Muscle of arm (tissue), 12 donors: ENCODE data around the gene FBXO42. TPM values are rescaled to one million over a fixed set of nuclear protein-coding genes. Genes with fewer than 3 reads are reported as not detected.
"Not testable (repeated sequence)": the region's sequence is repeated elsewhere in the genome, so short reads cannot be mapped to it uniquely, and the experiment has no call there.

Source experiments
- DNase-seq: peaks from one replicate; pipeline ENCODE4 v3.0.0-alpha.2; 2013
- polyA plus RNA-seq, 12 donors: library from polyadenylated mRNA; unstranded; fragments of 120-200 nt; gene quantifications; one replicate each; pipeline ENCODE4 v1.2.1, GENCODE V29; 2013; ENCODE audit not compliant: insufficient read length in 12 of 12

The FBXO42 gene
- polyA plus RNA-seq, 12 donors, result 13.9 to 18.9 (median 16.8) TPM; not detected in 1

DNA sequence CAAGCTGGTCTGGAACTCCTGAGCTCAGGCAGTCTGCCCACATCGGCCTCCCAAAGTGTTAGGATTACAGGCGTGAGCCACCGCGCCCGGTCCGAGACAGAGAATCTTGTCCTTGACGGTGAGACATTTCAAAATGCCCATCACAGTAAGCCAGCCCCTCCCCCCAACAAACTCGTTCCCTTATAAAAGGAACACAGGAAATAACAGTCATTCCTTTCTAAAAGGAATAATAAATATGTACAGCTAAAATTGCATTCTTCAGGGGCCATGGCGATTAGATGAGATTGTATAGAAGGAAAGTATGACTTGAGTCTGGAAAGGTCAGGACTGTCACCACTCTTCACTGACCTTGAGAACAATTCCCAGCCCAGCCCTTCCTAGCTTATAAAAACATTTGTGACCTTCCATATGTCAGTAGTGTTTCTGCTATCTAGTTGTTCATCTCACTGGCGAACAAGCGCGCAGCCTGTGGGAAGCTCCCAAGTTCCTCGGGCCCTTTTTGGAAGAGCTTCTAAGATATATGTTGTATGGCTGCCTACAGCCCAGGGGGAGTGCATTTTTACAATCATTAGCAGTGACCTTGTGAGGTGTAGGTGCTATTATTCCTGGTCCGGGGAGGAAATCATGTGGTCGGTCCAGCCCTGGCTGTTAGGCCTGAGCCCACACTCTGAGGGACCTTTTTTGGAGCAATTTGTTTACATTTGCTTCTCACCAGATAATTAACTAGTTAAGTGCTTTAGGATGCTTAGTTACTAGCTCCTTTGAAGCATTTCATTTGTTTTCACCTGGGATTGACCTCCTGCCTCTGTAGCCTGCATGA is 23.5 kb upstream of the FBXO42 start:
- no peak for DNase-seq

GRCh38 chr1:16374266-16374665 is 22.0 kb upstream of the FBXO42 start:
- no peak for DNase-seq

- DNase-seq, result no peak
Measured at GRCh38 chr1:16372535-16373285, 20.4 kb upstream of the FBXO42 start.

DNA sequence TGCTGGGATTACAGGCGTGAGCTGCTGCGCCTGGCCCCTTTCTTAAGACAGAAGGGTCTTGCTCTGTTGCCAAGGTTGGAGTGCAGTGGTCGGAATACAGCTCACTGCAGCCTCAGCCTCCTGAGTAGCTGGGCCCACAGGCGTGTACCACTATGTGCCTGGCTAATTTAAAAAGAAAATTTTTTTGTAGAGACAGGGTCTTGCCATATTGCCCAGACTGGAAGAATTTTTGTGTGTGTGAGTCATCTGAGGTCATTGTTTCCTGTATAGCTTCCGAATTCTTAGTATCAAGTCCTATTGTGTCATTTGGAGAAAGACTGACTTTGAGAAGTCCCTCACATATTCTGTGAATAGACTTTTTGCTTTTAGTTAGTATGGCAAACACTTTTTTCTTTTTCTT is 19.4 kb upstream of the FBXO42 start:
- no peak for DNase-seq

- no peak for DNase-seq
Measured at GRCh38 chr1:16369821-16370220, 17.5 kb upstream of the FBXO42 start.

DNA sequence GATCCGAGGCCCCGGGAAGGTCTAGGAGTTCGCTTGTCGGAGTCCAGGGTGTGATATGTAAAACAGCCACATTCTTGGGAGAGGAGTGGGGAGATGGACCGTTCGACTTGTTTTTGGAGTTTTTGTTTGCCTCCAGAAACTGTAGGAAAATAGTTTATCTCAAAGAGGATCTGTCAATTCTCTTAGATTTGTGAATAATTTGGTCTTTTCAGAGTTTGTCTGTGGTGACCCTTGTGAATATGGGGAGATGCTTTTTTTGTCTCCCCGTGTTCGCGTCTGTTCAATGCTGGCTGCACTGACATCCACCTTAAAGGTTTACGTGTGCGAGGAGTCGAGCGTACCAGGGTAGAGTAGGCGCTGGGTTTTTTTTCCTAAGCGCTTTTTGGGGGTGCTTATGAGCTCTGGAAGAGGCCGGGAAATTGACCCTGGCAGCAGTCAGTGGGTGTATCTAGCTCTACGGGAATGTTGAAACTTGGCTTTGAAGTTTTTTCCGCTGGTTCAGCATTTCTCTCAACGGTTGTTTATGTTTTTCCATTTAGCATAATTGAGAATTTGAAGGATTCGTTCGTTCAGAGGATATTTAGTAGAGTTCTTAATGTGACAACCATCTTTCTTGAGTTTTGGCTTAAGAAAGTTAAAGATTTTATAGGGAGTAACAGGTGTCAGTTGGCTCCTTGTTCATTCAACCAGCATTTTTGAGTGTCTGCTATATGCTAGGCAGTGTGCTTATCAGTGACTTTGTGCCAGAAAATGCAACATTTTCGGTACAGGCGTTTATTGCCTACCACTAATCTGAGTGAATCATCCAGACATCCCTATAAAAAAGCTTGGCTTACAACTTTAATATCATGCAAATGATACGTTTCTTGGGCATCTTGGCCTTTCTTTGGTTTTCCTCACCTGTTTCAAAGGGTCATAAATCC is 15.9 kb upstream of the FBXO42 start:
- peak; percentile 42 for DNase-seq

DNA sequence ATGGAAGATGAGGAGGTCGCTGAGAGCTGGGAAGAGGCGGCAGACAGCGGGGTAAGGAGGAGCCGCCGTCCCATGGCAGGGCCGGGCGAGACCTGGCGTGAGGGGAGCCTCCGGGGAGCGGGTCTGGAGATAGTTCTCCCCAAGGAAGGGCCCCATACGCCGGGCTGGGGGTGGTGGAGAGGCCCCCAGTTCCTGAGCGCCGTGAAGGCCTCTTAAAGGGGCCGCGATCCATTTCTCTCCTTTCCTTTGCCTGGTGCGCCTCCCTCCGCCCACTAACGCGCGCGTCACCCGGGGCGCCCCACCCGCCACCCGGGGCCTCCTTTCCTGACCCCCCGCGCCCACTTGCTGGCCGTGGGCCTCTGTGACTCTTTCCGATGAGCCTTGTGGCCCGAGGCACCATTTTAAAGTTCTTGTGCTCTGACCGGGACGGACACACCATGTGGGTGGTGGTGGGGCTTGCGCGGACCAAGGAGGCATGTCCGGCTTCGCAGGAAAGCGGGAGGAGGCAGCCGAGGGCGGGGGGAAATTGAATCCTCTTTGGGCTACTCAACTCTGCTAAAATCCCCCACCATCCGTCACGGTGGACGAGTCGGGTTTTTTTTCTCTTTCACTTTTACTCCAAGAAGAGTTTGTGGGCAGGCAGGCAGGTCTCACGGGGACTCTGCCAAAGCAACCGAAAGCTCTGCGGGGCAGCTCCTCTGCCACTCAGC is 15.1 kb upstream of the FBXO42 start:
- peak; percentile 87 for DNase-seq

GRCh38 chr1:16366722-16367257 is 14.5 kb upstream of the FBXO42 start, which contains the start of gene SZRD1:
Gene SZRD1 (plus strand): TSS chr1:16367242. CDS start chr1:16367258, 16 bp downstream.
- peak; percentile 100 for DNase-seq

DNA sequence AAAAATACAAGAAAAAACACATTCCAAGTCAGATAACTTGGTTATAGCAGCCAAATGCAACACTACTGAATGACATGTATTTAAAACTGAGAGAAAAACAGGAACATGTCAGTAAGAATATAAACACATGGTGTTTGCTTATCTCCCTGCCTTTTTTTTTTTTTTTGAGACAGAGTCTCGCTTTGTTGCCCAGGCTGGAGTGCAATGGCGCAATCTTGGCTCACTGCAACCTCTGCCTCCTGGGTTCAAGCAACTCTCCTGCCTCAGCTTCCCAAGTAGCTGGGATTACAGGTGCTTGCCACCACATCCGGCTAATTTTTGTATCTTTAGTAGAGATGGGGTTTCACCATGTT is 12.8 kb upstream of the FBXO42 start:
- not testable (repeated sequence) for DNase-seq

GRCh38 chr1:16356867-16357266 is 4.6 kb upstream of the FBXO42 start:
- no peak for DNase-seq

GRCh38 chr1:16354619-16355018 is 2.3 kb upstream of the FBXO42 start:
- no peak for DNase-seq

DNA sequence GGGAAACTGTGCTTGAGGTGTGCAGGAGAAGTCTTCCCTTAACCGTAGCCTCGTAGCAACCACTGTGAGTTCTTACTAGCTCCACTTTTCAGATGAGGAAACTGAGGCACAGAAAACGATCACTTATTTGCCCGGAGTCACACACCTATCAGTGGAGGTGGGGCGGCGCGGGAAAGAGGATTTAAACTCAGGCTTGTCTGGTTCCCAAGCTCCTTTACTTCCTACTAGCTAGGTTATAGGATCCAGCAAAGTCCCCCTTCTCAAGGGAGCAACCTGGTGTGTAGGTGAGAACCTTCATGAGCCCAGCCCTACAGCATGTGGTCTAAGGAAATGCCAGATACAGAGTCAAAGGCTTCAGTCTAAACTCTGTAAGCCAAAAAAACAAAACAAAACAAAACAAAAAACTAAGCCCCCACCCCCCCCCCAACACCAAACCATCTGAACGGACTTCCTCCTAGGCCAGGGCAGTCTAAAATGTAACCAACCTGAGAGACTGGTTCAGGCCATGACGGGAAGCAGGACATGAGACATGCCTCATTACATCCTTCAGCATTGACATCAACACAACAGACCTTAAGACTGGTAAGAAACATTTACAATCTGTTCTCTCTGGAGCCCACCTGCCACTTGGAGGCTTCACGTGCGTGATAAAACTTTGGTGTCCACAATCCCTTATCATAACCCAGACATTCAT is 709 bp upstream of the FBXO42 start:
- DNase-seq, result no peak

DNA sequence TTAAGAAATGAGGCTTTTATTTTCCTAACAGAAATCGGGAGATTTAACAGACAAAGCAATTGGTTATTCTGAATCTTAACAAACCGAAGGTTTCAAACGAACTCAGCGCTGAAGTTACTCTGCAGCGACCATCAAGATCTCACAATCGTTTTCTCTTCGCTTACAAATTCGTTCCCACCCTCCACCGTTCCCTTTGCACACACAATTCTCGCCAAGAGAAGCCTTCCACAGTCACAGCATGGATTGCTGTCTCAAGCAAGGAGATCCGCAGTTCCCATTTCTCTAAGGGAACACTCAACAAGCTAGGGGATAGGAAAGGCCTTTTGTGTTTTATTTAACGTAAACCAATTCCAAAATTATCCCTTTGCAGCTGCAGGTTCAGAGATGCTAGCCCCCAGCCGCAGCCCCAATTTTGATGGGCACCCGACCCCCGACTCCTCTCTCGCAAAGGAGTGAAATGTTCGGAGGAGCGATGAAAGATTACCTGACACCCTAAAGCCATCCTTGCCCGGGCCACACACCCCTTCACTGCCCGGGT is 755 bp downstream of the FBXO42 start:
- peak; percentile 45 for DNase-seq

DNA sequence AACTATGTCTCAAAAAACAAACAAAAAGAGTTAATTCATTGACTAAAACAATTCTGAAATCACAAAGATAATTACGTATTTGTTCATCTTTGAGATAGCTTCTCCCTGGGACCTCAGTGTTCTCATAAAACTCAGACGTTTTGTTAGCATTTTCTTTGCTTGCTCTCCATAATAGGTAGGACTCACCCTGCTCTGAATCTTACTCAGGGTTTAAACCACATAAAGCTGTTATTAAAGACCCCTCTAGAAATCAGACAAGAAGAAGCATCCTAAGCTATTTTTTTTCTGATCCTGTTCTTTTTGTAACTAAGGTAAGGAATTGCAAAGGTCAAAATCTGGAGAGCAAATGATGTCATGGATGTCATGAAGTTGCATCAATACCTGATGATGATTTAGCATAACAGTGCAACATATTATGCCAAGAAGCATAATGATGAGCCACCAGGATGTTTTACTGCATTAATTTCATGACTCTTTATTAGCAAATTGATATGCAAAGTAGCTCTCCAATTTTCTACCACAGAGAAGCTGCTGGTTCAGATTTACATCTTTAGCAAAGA is 2.4 kb downstream of the FBXO42 start:
- no peak for DNase-seq

DNA sequence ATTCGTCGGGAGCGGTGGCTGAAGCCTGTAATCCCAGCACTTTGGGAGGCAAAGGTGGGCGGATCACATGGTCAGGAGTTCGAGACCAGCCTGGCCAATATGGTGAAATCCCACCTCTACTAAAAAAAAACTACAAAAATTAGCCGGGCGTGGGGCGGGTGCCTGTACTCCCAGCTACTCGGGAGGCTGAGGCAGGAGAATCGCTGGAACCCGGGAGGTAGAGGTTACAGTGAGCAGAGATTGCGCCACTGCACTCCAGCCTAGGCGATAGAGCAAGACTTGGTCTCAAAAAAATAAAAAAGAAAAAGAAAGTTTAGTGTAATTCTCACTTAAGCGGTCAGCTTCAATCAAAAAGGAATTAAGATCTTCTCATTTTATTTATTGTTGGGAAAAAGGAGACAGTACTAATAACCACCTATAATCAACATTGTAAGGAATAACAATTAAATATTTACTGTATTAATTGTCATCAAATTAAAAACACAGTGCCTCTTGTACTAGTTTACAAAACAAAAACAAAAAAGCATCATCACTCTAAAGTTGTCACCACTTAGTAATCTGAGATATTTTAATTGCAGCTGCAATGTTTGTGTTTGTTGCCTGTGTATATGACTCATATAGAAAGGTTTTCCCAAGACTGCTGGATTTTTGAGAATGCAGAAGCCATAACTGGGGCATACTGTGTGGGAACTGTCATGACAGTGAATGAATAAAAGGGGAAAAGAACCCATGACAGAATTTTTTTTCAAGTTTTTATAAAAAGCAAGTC is 3.7 kb downstream of the FBXO42 start:
- no peak for DNase-seq

DNA sequence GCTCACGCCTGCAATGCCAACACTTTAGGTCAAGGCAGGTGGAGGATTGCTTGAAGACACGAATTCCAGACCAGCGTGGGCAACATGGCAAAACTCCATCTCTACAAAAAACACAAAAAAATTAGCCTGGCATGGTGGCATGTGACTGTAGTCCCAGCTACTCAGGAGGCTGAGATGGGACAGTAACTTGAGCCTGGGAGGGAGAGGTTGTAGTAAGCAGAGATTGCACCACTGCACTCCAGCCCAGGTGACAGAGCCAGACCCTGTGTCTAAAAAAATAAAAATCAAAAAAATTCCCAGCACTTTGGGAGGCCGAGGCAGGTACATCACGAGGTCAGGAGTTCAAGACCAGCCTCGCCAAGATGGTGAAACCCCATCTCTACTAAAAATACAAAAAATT is 9.0 kb downstream of the FBXO42 start:
- not testable (repeated sequence) for DNase-seq

GRCh38 chr1:16342331-16343062 is 9.8 kb downstream of the FBXO42 start:
- DNase-seq, result no peak

GRCh38 chr1:16340673-16341072 is 11.6 kb downstream of the FBXO42 start:
- no peak for DNase-seq
